ENCODE results near the gene HSP90AB1.
A peak's percentile ranks its signal among the peaks of the same experiment; 100 is the strongest.

HSP90AB1 gene

GRCh38 chr6:44255871-44256774 lies 9.2 kb downstream of the HSP90AB1 start:
- no peak for DNase-seq

- DNase-seq = no peak
Measured at GRCh38 chr6:44256775-44257024, 9.8 kb downstream of the HSP90AB1 start.

- peak; percentile 53 for DNase-seq
Measured at GRCh38 chr6:44257025-44257752, 10.3 kb downstream of the HSP90AB1 start, which contains the start of gene SLC35B2. SLC35B2 (minus strand) TSS chr6:44257528; CDS start chr6:44257410, 118 bp downstream.

- no peak for DNase-seq
Measured at GRCh38 chr6:44257753-44258324, 10.9 kb downstream of the HSP90AB1 start.

- DNase-seq = no peak
Measured at GRCh38 chr6:44258325-44258863, 11.5 kb downstream of the HSP90AB1 start.

- DNase-seq = no peak
Measured at GRCh38 chr6:44258921-44259320, 12.0 kb downstream of the HSP90AB1 start.

- no peak for DNase-seq
Measured at GRCh38 chr6:44260011-44260410, 13.1 kb downstream of the HSP90AB1 start.

GRCh38 chr6:44260451-44261297 lies 13.8 kb downstream of the HSP90AB1 start:
- no peak for DNase-seq

- DNase-seq = no peak
Measured at GRCh38 chr6:44261581-44261980, 14.7 kb downstream of the HSP90AB1 start.

- DNase-seq = no peak
Measured at GRCh38 chr6:44262467-44263353, 15.8 kb downstream of the HSP90AB1 start.

- DNase-seq = no peak
Measured at GRCh38 chr6:44263354-44264100, 16.6 kb downstream of the HSP90AB1 start.

GRCh38 chr6:44264154-44265006 lies 17.5 kb downstream of the HSP90AB1 start:
- DNase-seq = no peak

GRCh38 chr6:44265007-44265721 lies 18.3 kb downstream of the HSP90AB1 start, which contains the start of gene NFKBIE:
NFKBIE (minus strand) TSS chr6:44265551; CDS start chr6:44265346, 205 bp downstream.
- DNase-seq = peak; percentile 80

- DNase-seq = no peak
Measured at GRCh38 chr6:44265722-44266233, 18.9 kb downstream of the HSP90AB1 start.

GRCh38 chr6:44266347-44266746 lies 19.4 kb downstream of the HSP90AB1 start:
- no peak for DNase-seq

GRCh38 chr6:44267252-44267651 lies 20.4 kb downstream of the HSP90AB1 start:
- DNase-seq = no peak

- DNase-seq = peak; percentile 21
Measured at GRCh38 chr6:44268095-44268628, 21.3 kb downstream of the HSP90AB1 start.

- no peak for DNase-seq
Measured at GRCh38 chr6:44269178-44269920, 22.4 kb downstream of the HSP90AB1 start.
